WTC11 (cell line): Measurements from ENCODE around the gene MYCBP.

Source experiments
- CTCF ChIP-seq: fragments of 200-600 bp; IDR thresholded peaks from 2 replicates; pipeline ENCODE4 v1.8.0; 2022; ENCODE audit warnings: antibody characterized with exemption
- NFYB ChIP-seq: sonication (generic); formaldehyde crosslinking; conservative IDR thresholded peaks from 2 replicates; pipeline ENCODE4 v1.8.0; 2022; ENCODE audit warnings: low read depth, missing genetic modification reagents
- TEAD1 ChIP-seq: sonication (generic); formaldehyde crosslinking; IDR thresholded peaks from 2 replicates; pipeline ENCODE4 v1.8.0; 2022; ENCODE audit warnings: mild to moderate bottlenecking, missing genetic modification reagents
- ZBTB21 ChIP-seq: sonication (generic); formaldehyde crosslinking; IDR thresholded peaks from 2 replicates; pipeline ENCODE4 v1.8.1; 2023; ENCODE audit warnings: mild to moderate bottlenecking, missing genetic modification reagents, borderline replicate concordance

GRCh38 chr1:38819516-38819915, 53.6 kb downstream of the MYCBP start:
- TF ChIP-seq TEAD1 (CRISPR knock-in tag): no peak
- no peak for TF ChIP-seq CTCF
- TF ChIP-seq ZBTB21 (CRISPR knock-in tag): no peak
- TF ChIP-seq NFYB (CRISPR knock-in tag): no peak
